Uterus (tissue), 2 donors: ENCODE measurements around the gene HBP1.

Experiments
- CTCF ChIP-seq, 4 experiments: fragments of 200-600 bp in 2 of 4; fragments of 450-650 bp in 2 of 4; sonication (generic) in 2 of 4; IDR thresholded peaks; one replicate each; pipeline ENCODE4 v1.5.1; 2016 to 2019; ENCODE audit warnings: antibody characterized with exemption in 4 of 4, mild to moderate bottlenecking in 2 of 4, moderate library complexity in 1 of 4
- POLR2A ChIP-seq, 2 donors: fragments of 450-650 bp; IDR thresholded peaks; one replicate each; pipeline ENCODE4 v1.6.1; 2016; ENCODE audit warnings: antibody characterized with exemption in 2 of 2, mild to moderate bottlenecking in 1 of 2, moderate library complexity in 1 of 2

GRCh38 chr7:107161415-107161814, 7.4 kb upstream of the HBP1 start:
- TF ChIP-seq POLR2A (IDR thresholded peaks at IDR 0.05) (no peak), CTCF (IDR thresholded peaks at IDR 0.05) (no peak)
